Stimulated activated CD8-positive, alpha-beta memory T cell treated with anti-CD3 and anti-CD28 coated beads, Interleukin-4, amount 100 ng/mL, for 4 hours (primary cell): ENCODE measurements around the gene SPIC.

ENCODE experiments used
- DNase-seq, 2 donors: peaks; one replicate each; pipeline ENCODE4 v3.0.0-alpha.2; 2020; ENCODE audit warnings: low read depth in 2 of 2, low spot score in 1 of 2

Gene SPIC

DNA sequence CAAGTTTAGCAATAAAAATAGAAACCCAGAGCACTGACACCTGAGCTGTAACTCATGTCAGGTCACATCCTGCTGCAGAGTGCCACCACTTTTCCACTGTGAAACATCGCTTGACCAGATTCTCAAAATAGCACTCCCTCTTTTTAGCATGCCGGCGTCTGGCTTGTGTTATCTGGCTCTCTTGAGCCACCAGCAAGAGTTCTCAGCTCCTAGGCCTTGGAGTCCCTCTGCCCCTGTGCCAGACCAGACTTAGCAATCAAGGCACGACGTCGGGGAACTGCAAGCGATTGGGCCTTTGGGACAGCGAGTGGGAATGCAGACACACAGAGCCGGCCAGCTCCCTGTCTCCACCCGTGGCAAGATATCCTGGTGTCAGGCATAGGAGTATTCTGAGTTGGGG lies 52.5 kb downstream of the SPIC start:
- DNase-seq, result no peak

DNA sequence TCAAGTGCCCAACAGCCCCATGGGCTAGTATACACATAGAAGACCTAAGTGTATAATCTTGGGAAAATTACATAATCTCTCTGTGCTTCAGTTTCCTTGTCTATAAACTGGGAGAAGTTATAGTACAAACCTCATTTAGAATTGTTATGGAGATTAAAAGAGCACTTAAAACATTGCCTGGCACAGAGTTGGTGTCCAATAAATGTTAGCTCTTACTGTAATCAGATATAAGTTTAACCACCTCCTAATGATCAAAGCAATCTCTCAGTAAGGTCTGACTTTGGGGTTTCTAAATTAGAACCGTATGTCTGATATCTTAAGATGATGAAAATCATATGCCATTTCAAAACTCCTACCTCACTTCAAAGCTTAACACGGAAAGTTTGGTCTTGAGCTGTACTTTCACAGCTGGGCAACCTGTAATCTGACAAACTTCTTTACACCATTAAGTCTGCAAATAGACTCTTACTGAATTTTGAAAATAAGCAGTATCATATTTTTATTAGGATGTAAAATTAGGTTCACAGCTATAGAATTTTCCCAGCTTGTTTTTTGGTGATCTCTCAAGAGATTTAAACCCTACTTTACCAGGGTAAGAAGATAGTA lies 61.0 kb downstream of the SPIC start:
- no peak for DNase-seq
